ENCODE measurements around the gene TEX35. TPM values are rescaled to one million over a fixed set of nuclear protein-coding genes. Genes with fewer than 3 reads are reported as not detected.
A peak's percentile ranks its signal among the peaks of the same experiment; 100 is the strongest.

Gene TEX35
- total and polyA plus RNA-seq, 2 experiments from 2014 or later: not detected

GRCh38 chr1:178533121-178533946 is 20.4 kb downstream of the TEX35 start:
- peaks cover 7% of the 10 kb centered on the region for H3K4me1 ChIP-seq (ENCODE audit: low read depth)
- H3K27me3 ChIP-seq: no peaks in the 10 kb centered on the region
- no peaks in the 10 kb centered on the region for H3K9me3 ChIP-seq (ENCODE audit: low read depth)
- no peaks in the 10 kb centered on the region for H3K36me3 ChIP-seq
- H3K4me3 ChIP-seq: no peak overlapping the region
- DNase-seq (ENCODE audit: low read depth in 1 of 2, low spot score in 1 of 2): no peak
- no peak overlapping the region for H3K27ac ChIP-seq
- TF ChIP-seq CTCF (IDR thresholded peaks at IDR 0.05; ENCODE audit: low read depth, low read length): no peak

GRCh38 chr1:178534137-178534868 is 21.4 kb downstream of the TEX35 start:
- Histone ChIP-seq H3K27ac (no peak overlapping the region), H3K4me1 (ENCODE audit: low read depth) (peaks cover 7% of the 10 kb centered on the region), H3K4me3 (no peak overlapping the region), H3K36me3 (no peaks in the 10 kb centered on the region), H3K27me3 (no peaks in the 10 kb centered on the region), H3K9me3 (ENCODE audit: low read depth) (no peaks in the 10 kb centered on the region)
- TF ChIP-seq CTCF (IDR thresholded peaks at IDR 0.05; ENCODE audit: low read depth, low read length): no peak
- no peak for DNase-seq (ENCODE audit: low read depth in 1 of 2, low spot score in 1 of 2)

- H3K4me1 ChIP-seq (ENCODE audit: low read depth): no peaks in the 10 kb centered on the region
- no peak for TF ChIP-seq CTCF (IDR thresholded peaks at IDR 0.05; ENCODE audit: low read depth, low read length)
- no peak overlapping the region for H3K4me3 ChIP-seq
- H3K9me3 ChIP-seq (ENCODE audit: low read depth): no peaks in the 10 kb centered on the region
- no peak overlapping the region for H3K27ac ChIP-seq
- DNase-seq (ENCODE audit: low read depth in 1 of 2, low spot score in 1 of 2): no peak
- no peaks in the 10 kb centered on the region for H3K27me3 ChIP-seq
- no peaks in the 10 kb centered on the region for H3K36me3 ChIP-seq
Measured at GRCh38 chr1:178536329-178536728, 23.4 kb downstream of the TEX35 start.

- Histone ChIP-seq H3K4me3 (no peak overlapping the region), H3K27ac (no peak overlapping the region)
Measured at GRCh38 chr1:178536844-178537371, 24.0 kb downstream of the TEX35 start.

More at GRCh38 chr1:178536844-178537371, 24.0 kb downstream of the TEX35 start:
- Histone ChIP-seq H3K27me3 (no peaks in the 10 kb centered on the region), H3K4me1 (ENCODE audit: low read depth) (peaks cover 4% of the 10 kb centered on the region), H3K9me3 (ENCODE audit: low read depth) (no peaks in the 10 kb centered on the region), H3K36me3 (no peaks in the 10 kb centered on the region)
- peak in 1 of 2 donors; percentile 98 for DNase-seq (ENCODE audit: low read depth in 1 of 2, low spot score in 1 of 2)
- no peak for TF ChIP-seq CTCF (IDR thresholded peaks at IDR 0.05; ENCODE audit: low read depth, low read length)

Data from cardiac muscle cell (in vitro differentiated cells and primary cell).